ENCODE data around the gene TUBB4B. TPM values are rescaled to one million over a fixed set of nuclear protein-coding genes. Genes with fewer than 3 reads are reported as not detected.

The TUBB4B gene
- total RNA-seq, 1 experiment from 2014 or later = 424 TPM

DNA sequence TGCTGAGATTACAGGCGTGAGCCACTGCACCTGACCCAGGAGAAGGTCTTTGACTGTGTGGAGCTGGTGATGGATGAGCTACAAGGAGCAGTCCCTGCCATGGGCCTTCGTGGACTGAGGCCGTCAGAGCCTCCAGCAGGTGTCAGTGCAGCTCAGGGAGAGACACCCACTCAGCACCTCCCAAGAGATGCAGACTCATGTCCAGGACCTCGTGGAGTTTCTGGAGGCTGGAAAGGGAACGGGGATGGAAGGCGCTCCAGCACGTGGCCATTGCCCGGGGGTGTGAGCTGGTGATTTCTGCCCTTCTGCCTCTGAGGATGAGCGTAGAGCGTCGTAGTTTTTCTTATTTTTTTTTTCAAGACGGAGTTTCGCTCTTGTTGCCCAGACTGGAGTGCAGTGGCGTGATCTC is 45.9 kb downstream of the TUBB4B start:
- no peaks in the 10 kb centered on the region for H3K27me3 ChIP-seq (ENCODE audit: low read length)
- no peaks in the 10 kb centered on the region for H3F3A ChIP-seq (ENCODE audit: low read length, unreplicated experiment)
- no peaks in the 10 kb centered on the region for H3K9me3 ChIP-seq (ENCODE audit: low read length)
- H3K9ac ChIP-seq (ENCODE audit: low read length) = no peak overlapping the region
- H3K79me2 ChIP-seq (ENCODE audit: low read length) = no peaks in the 10 kb centered on the region
- no peaks in the 10 kb centered on the region for H3K9me2 ChIP-seq (replicated peaks; ENCODE audit: low read length)
- TF ChIP-seq, protein P1, sequence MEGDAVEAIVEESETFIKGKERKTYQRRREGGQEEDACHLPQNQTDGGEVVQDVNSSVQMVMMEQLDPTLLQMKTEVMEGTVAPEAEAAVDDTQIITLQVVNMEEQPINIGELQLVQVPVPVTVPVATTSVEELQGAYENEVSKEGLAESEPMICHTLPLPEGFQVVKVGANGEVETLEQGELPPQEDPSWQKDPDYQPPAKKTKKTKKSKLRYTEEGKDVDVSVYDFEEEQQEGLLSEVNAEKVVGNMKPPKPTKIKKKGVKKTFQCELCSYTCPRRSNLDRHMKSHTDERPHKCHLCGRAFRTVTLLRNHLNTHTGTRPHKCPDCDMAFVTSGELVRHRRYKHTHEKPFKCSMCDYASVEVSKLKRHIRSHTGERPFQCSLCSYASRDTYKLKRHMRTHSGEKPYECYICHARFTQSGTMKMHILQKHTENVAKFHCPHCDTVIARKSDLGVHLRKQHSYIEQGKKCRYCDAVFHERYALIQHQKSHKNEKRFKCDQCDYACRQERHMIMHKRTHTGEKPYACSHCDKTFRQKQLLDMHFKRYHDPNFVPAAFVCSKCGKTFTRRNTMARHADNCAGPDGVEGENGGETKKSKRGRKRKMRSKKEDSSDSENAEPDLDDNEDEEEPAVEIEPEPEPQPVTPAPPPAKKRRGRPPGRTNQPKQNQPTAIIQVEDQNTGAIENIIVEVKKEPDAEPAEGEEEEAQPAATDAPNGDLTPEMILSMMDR (conservative IDR thresholded peaks at IDR 0.05; ENCODE audit: low read depth, low read length) = peak; percentile 70
- no peak for TF ChIP-seq EZH2phosphoT487 (IDR thresholded peaks at IDR 0.05; ENCODE audit: borderline replicate concordance, low read length)
- H4K20me1 ChIP-seq (ENCODE audit: low read length) = no peaks in the 10 kb centered on the region
- BruUV-seq (replicated peaks) = no TSS peak
- no peaks in the 10 kb centered on the region for H3K36me3 ChIP-seq (ENCODE audit: low read depth, low read length)
- DNase-seq (peak; percentile 72), ATAC-seq (peak; percentile 100)
- no peak overlapping the region for H3K4me3 ChIP-seq (ENCODE audit: low read length)
- intact Hi-C loops (cut with micrococcal nuclease) = loop anchor here (5.0 kb wide), 1 partner anchor 160 kb away; no protein-coding TSS in a partner anchor
- POLR2A ChIA-PET (ENCODE audit: unreplicated experiment) = interaction anchor here (0.7 kb wide), 1 partner anchor 10 kb away, joined by 3 read pairs; the partner anchor contains the start of gene TOR4A
- no peak overlapping the region for H2AFZ ChIP-seq (ENCODE audit: low read length)
- no peak overlapping the region for H3K4me2 ChIP-seq (ENCODE audit: low read length)
- CTCF ChIA-PET = interaction anchor here (0.5 to 1.2 kb wide), 9 partner anchors 9 to 318 kb away, joined by 3 to 5 read pairs (median 4); partner anchors contain the start of genes ARRDC1, MRPL41, NRARP and TOR4A
- H3K4me1 ChIP-seq (ENCODE audit: insufficient read depth, low read length) = no peaks in the 10 kb centered on the region
- no peak overlapping the region for H3K27ac ChIP-seq (ENCODE audit: low read length)

DNA sequence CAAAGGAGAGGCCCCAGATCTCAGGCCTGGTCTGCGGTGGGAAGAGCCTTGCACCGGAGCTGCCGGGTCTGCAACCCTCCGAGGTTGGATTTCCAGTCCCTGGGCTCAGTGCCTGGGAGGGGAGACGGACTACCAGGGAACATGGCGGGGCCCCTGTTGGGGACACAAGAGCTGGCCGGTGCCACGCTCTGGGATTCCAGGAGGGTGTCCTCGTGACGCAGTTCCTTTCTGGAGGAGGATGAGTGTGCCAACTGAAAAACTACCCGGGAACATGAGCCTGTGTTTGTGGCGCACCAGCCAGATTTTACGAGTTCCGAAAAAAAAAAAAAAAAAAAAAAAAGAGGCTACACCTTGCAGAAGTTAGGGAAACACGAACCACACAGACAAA is 52.0 kb downstream of the TUBB4B start:
- Histone ChIP-seq H2AFZ (ENCODE audit: low read length) (0 out of 2 replicates have a peak overlapping the region, but pooled peaks have one; percentile 89), H4K20me1 (ENCODE audit: low read length) (no peaks in the 10 kb centered on the region), H3K9ac (ENCODE audit: low read length) (no peak overlapping the region), H3K36me3 (ENCODE audit: low read depth, low read length) (no peaks in the 10 kb centered on the region), H3K9me2 (replicated peaks; ENCODE audit: low read length) (no peaks in the 10 kb centered on the region), H3K4me1 (ENCODE audit: insufficient read depth, low read length) (peaks cover 7% of the 10 kb centered on the region; the same call in 1 of the 2 replicates), H3K9me3 (ENCODE audit: low read length) (no peaks in the 10 kb centered on the region), H3K4me2 (ENCODE audit: low read length) (peak overlapping the region; percentile 77; the same call in 1 of the 2 replicates), H3F3A (ENCODE audit: low read length, unreplicated experiment) (no peaks in the 10 kb centered on the region), H3K27ac (ENCODE audit: low read length) (no peak overlapping the region), H3K27me3 (ENCODE audit: low read length) (no peaks in the 10 kb centered on the region), H3K79me2 (ENCODE audit: low read length) (no peaks in the 10 kb centered on the region), H3K4me3 (ENCODE audit: low read length) (no peak overlapping the region)
- ATAC-seq (no peak), DNase-seq (no peak)
- POLR2A ChIA-PET (ENCODE audit: unreplicated experiment) = no interaction called here
- intact Hi-C loops (cut with micrococcal nuclease) = no loop called here
- TF ChIP-seq EZH2 (IDR thresholded peaks at IDR 0.05; ENCODE audit: low read length, unreplicated experiment) = no peak
- TF ChIP-seq EZH2phosphoT487 (IDR thresholded peaks at IDR 0.05; ENCODE audit: borderline replicate concordance, low read length) = no peak
- TF ChIP-seq, protein P1 (conservative IDR thresholded peaks at IDR 0.05; ENCODE audit: low read depth, low read length) = no peak
- BruUV-seq (replicated peaks) = TSS peak; percentile 15
- CTCF ChIA-PET = interaction anchor here (0.6 kb wide), 1 partner anchor 163 kb away, joined by 3 read pairs; no protein-coding TSS in a partner anchor

Other genes with a start within 250 kb of the TUBB4B start
- gene PAXX, start 248.9 kb upstream of the TUBB4B start, total RNA-seq (2014; rRNA removed) = 113 and 137 TPM in 2 replicates
- gene CLIC3, start 244.7 kb upstream of the TUBB4B start, total RNA-seq (2014; rRNA removed) = 1.4 and 4.3 TPM in 2 replicates
- 25.9 and 31.5 TPM in 2 replicates for gene ABCA2, start 213.1 kb upstream of the TUBB4B start, total RNA-seq (2014; rRNA removed)
- gene FUT7, start 209.2 kb upstream of the TUBB4B start, total RNA-seq (2014; rRNA removed) = not detected in 2 replicates
- 25.4 and 33.3 TPM in 2 replicates for gene NPDC1, start 195.1 kb upstream of the TUBB4B start, total RNA-seq (2014; rRNA removed)
- gene ENTPD2, start 187.2 kb upstream of the TUBB4B start, total RNA-seq (2014; rRNA removed) = 0.92 and 1.3 TPM in 2 replicates
- 98.4 and 134 TPM in 2 replicates for gene SAPCD2, start 170.7 kb upstream of the TUBB4B start, total RNA-seq (2014; rRNA removed)
- 5.0 and 6.4 TPM in 2 replicates for gene UAP1L1, start 163.8 kb upstream of the TUBB4B start, total RNA-seq (2014; rRNA removed)
- gene MAN1B1, start 154.3 kb upstream of the TUBB4B start, total RNA-seq (2014; rRNA removed) = 65.5 and 71.6 TPM in 2 replicates
- gene DPP7, start 126.6 kb upstream of the TUBB4B start, total RNA-seq (2014; rRNA removed) = 101 and 103 TPM in 2 replicates
- 0.11 TPM in 1 of 2 replicates, not detected in the other for gene GRIN1, start 102.1 kb upstream of the TUBB4B start, total RNA-seq (2014; rRNA removed)
- 0.40 and 2.0 TPM in 2 replicates for gene LRRC26, start 71.2 kb upstream of the TUBB4B start, total RNA-seq (2014; rRNA removed)
- gene TMEM210, start 69.2 kb upstream of the TUBB4B start, total RNA-seq (2014; rRNA removed) = not detected in 2 replicates
- 21.6 and 30.2 TPM in 2 replicates for gene ANAPC2, start 52.7 kb upstream of the TUBB4B start, total RNA-seq (2014; rRNA removed)
- 123 and 148 TPM in 2 replicates for gene SSNA1, start 52.6 kb upstream of the TUBB4B start, total RNA-seq (2014; rRNA removed)
- 11.3 and 14.7 TPM in 2 replicates for gene TPRN, start 40.5 kb upstream of the TUBB4B start, total RNA-seq (2014; rRNA removed)
- 31.3 and 36.4 TPM in 2 replicates for gene TMEM203, start 35.6 kb upstream of the TUBB4B start, total RNA-seq (2014; rRNA removed)
- 21.5 and 25.7 TPM in 2 replicates for gene NDOR1, start 35.6 kb upstream of the TUBB4B start, total RNA-seq (2014; rRNA removed)
- 1.7 and 2.8 TPM in 2 replicates for gene RNF208, start 19.0 kb upstream of the TUBB4B start, total RNA-seq (2014; rRNA removed)
- gene CYSRT1, start 16.1 kb upstream of the TUBB4B start, total RNA-seq (2014; rRNA removed) = 0.29 and 1.3 TPM in 2 replicates
- gene RNF224, start 13.8 kb upstream of the TUBB4B start, total RNA-seq (2014; rRNA removed) = 1.2 and 1.7 TPM in 2 replicates
- 1.0 and 1.5 TPM in 2 replicates for gene SLC34A3, start 10.4 kb upstream of the TUBB4B start, total RNA-seq (2014; rRNA removed)
- gene STPG3, start 10.0 kb downstream of the TUBB4B start, total RNA-seq (2014; rRNA removed) = not detected in 2 replicates
- 50.7 and 69.5 TPM in 2 replicates for gene NELFB, start 14.0 kb downstream of the TUBB4B start, total RNA-seq (2014; rRNA removed)
- 28.9 and 32.7 TPM in 2 replicates for gene TOR4A, start 36.4 kb downstream of the TUBB4B start, total RNA-seq (2014; rRNA removed)
- gene NRARP, start 61.0 kb downstream of the TUBB4B start, total RNA-seq (2014; rRNA removed) = 35.5 and 36.8 TPM in 2 replicates
- gene EXD3, start 181.9 kb downstream of the TUBB4B start, total RNA-seq (2014; rRNA removed) = 1.9 and 3.1 TPM in 2 replicates
- gene NOXA1, start 182.1 kb downstream of the TUBB4B start, total RNA-seq (2014; rRNA removed) = 0.51 and 1.6 TPM in 2 replicates
- 0.17 TPM in 1 of 2 replicates, not detected in the other for gene ENTPD8, start 200.1 kb downstream of the TUBB4B start, total RNA-seq (2014; rRNA removed)
- 29.5 and 30.8 TPM in 2 replicates for gene NSMF, start 218.0 kb downstream of the TUBB4B start, total RNA-seq (2014; rRNA removed)

Measured in PC-3 (cell line).